Loucy (cell line): ENCODE results near the gene HPCAL4.

Experiments used
- H2AFZ ChIP-seq: fragments of 200-600 bp; sonication (generic); 2 replicates; pipeline ENCODE4 v1.6.0; 2016; ENCODE audit warnings: antibody characterized with exemption, mild to moderate bottlenecking, low read length, moderate library complexity
- H3F3A ChIP-seq: fragments of 200-600 bp; 2 replicates; pipeline ENCODE4 v1.6.0; 2016; ENCODE audit warnings: antibody characterized with exemption, low read depth, mild to moderate bottlenecking
- H3K27me3 ChIP-seq: fragments of 200-600 bp; sonication (generic); 2 replicates; pipeline ENCODE4 v1.6.1; 2014; ENCODE audit warnings: low read length, mild to moderate bottlenecking; ENCODE audit not compliant: insufficient read depth, poor library complexity, severe bottlenecking
- H3K36me3 ChIP-seq: fragments of 200-600 bp; sonication (generic); 2 replicates; pipeline ENCODE4 v1.6.1; 2016; ENCODE audit warnings: low read length; ENCODE audit not compliant: insufficient read depth
- H3K4me1 ChIP-seq: fragments of 200-600 bp; sonication (generic); 2 replicates; pipeline ENCODE4 v1.5.1; 2014; ENCODE audit warnings: low read length, mild to moderate bottlenecking; ENCODE audit not compliant: insufficient read depth, poor library complexity, severe bottlenecking
- H3K4me2 ChIP-seq: fragments of 200-600 bp; sonication (generic); 2 replicates; pipeline ENCODE4 v1.6.0; 2014; ENCODE audit warnings: antibody characterized with exemption, low read length, low read depth, mild to moderate bottlenecking; ENCODE audit not compliant: poor library complexity, severe bottlenecking
- H3K4me3 ChIP-seq: fragments of 200-600 bp; sonication (generic); 2 replicates; pipeline ENCODE4 v1.5.1; 2014; ENCODE audit warnings: low read length, mild to moderate bottlenecking, mixed read lengths; ENCODE audit not compliant: poor library complexity, severe bottlenecking
- H3K79me2 ChIP-seq: fragments of 200-600 bp; sonication (generic); 2 replicates; pipeline ENCODE4 v1.6.1; 2014; ENCODE audit warnings: low read length; ENCODE audit not compliant: insufficient read depth
- H3K9ac ChIP-seq: fragments of 200-600 bp; sonication (generic); 2 replicates; pipeline ENCODE4 v1.6.0; 2014; ENCODE audit warnings: mild to moderate bottlenecking, low read depth, low read length, moderate library complexity; ENCODE audit not compliant: poor library complexity, severe bottlenecking
- H3K9me2 ChIP-seq: fragments of 200-600 bp; sonication (generic); replicated peaks from 2 replicates; pipeline ENCODE4 v1.6.1; 2016; ENCODE audit warnings: low read depth, low read length, mixed read lengths
- H3K9me3 ChIP-seq: fragments of 200-600 bp; sonication (generic); 2 replicates; pipeline ENCODE4 v1.6.1; 2014; ENCODE audit warnings: mild to moderate bottlenecking, antibody characterized with exemption, low read length, low read depth; ENCODE audit not compliant: insufficient read depth
- H4K20me1 ChIP-seq: fragments of 200-600 bp; sonication (generic); 2 replicates; pipeline ENCODE4 v1.6.0; 2014; ENCODE audit warnings: antibody characterized with exemption, low read length, mild to moderate bottlenecking; ENCODE audit not compliant: insufficient read depth, poor library complexity, severe bottlenecking
- EZH2phosphoT487 ChIP-seq: fragments of 200-600 bp; IDR thresholded peaks from 2 replicates; pipeline ENCODE4 v1.6.1; 2018; ENCODE audit warnings: antibody characterized with exemption, mild to moderate bottlenecking, moderate library complexity, borderline replicate concordance
- TF ChIP-seq, protein P1 (sequence below): fragments of 200-600 bp; sonication (generic); conservative IDR thresholded peaks from 2 replicates; pipeline ENCODE4 v1.5.1; 2014; ENCODE audit warnings: mild to moderate bottlenecking, antibody characterized with exemption, low read length

Gene HPCAL4

DNA sequence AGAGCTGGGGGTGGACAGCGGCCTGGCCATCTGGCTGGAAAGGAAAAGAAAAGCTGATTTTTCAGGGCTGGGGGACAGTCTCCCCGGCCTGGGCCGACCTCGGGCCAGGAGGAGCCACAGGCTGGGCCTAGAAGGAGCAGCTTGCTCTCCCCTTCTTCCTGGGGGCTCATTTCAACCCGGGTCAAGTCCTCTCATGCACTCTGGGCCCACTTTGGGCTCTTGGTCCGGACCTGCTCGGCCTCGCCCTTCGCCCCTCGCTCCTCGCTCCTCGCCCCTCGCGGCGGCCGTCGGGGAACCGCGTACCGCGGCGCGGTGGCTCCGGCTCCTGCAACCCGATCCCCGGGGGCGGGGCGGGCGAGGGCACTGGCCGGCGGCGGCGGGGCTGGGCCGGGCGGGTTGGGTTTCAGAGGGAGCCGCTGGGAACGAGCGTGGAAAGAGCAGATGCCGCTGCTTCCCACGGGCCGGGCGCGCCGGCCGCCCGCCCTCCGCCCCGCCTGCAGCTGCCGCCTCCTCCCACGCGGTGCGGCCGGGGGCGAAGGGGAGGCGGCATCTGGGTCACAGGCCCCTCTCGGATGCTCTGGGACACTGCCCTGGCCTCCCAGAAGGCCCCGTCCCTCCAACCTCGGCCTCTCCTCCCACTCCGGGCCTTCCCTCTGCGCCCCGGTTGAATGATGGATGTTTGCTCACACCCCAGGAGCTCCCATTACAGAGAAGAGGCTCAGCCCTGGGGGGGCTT is 58.4 kb downstream of the HPCAL4 start:
- no peaks in the 10 kb centered on the region for H3K9me2 ChIP-seq
- no peaks in the 10 kb centered on the region for H3K9me3 ChIP-seq
- no peaks in the 10 kb centered on the region for H3K4me1 ChIP-seq
- no peak overlapping the region for H3K4me2 ChIP-seq
- H4K20me1 ChIP-seq: no peaks in the 10 kb centered on the region
- H3K79me2 ChIP-seq: no peaks in the 10 kb centered on the region
- no peaks in the 10 kb centered on the region for H3F3A ChIP-seq
- no peaks in the 10 kb centered on the region for H3K36me3 ChIP-seq
- H3K4me3 ChIP-seq: no peak overlapping the region
- H3K27me3 ChIP-seq: no peaks in the 10 kb centered on the region
- no peak overlapping the region for H2AFZ ChIP-seq
- no peak for TF ChIP-seq EZH2phosphoT487
- TF ChIP-seq, protein P1, sequence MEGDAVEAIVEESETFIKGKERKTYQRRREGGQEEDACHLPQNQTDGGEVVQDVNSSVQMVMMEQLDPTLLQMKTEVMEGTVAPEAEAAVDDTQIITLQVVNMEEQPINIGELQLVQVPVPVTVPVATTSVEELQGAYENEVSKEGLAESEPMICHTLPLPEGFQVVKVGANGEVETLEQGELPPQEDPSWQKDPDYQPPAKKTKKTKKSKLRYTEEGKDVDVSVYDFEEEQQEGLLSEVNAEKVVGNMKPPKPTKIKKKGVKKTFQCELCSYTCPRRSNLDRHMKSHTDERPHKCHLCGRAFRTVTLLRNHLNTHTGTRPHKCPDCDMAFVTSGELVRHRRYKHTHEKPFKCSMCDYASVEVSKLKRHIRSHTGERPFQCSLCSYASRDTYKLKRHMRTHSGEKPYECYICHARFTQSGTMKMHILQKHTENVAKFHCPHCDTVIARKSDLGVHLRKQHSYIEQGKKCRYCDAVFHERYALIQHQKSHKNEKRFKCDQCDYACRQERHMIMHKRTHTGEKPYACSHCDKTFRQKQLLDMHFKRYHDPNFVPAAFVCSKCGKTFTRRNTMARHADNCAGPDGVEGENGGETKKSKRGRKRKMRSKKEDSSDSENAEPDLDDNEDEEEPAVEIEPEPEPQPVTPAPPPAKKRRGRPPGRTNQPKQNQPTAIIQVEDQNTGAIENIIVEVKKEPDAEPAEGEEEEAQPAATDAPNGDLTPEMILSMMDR: no peak
- no peak overlapping the region for H3K9ac ChIP-seq

DNA sequence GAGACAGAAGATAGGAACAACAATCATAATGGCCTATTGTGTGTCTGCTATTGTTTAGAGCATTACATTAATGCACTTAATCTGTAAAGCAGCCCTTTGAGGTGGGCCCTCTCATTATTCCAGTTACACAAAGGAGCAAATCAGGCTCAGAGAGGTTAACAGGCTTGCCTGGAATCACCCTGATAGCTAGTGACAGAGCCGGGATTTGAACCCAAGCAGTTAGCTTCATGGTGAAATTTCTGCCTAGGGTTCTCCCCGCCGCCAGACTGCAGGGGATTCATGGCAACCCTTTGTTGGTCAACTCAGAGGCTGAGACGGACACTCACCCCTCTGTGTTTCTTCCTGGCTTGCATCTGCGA is 58.9 kb downstream of the HPCAL4 start:
- Histone ChIP-seq H3K27me3 (no peaks in the 10 kb centered on the region), H3K4me3 (no peak overlapping the region), H3K4me1 (no peaks in the 10 kb centered on the region), H3K9me2 (no peaks in the 10 kb centered on the region), H3K4me2 (no peak overlapping the region), H3K36me3 (no peaks in the 10 kb centered on the region), H3K79me2 (no peaks in the 10 kb centered on the region), H3K9ac (no peak overlapping the region), H3K9me3 (no peaks in the 10 kb centered on the region), H4K20me1 (no peaks in the 10 kb centered on the region), H3F3A (no peaks in the 10 kb centered on the region), H2AFZ (no peak overlapping the region)
- no peak for TF ChIP-seq EZH2phosphoT487
- TF ChIP-seq, protein P1: no peak

DNA sequence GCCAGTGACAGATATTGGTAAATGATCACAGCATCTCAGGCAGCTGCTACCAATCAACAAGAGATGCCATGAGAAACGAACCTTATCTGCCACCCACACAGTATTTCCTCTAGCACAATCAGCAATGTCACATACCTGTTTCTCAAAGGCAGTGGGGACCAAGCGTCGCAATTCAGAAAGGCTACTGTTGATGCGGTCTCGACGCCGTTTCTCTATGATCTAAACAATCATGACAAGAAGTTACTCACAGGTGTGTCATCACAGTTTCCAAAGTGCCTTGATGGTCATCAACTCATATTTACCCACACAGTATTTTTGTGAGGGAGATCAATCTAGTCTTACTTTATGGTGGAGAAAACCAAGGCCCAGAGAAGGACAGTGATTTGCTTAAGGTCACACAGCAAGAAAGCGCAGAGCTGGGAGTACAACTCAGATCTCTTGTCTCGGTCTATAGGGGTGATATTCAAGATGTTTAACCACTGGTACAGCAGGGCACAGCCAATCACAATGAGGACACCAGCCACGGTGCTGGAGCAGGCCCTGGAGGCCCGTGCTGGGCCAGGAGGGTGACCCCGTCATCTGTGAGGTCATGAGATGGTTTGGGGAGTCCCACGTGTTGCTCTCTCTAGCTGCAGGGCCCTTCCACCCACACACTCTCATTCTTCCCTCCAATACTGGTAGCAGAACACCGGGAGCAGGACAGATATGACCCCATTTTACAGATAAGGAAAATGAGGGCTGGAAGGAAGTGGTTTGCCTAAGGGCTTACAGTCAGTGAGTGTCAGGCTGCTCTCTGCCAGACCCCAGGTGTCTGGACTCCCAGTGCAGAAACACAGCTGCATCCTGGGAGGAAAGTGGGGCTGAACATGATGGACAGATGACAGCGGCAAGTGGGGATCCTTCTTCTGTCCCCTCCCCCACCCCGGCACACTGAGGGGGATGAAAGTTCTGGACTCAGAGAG is 59.6 kb downstream of the HPCAL4 start:
- Histone ChIP-seq H2AFZ (no peak overlapping the region), H3K36me3 (no peaks in the 10 kb centered on the region), H3K4me2 (no peak overlapping the region), H3K4me3 (no peak overlapping the region), H4K20me1 (no peaks in the 10 kb centered on the region), H3K27me3 (no peaks in the 10 kb centered on the region), H3K9me2 (no peaks in the 10 kb centered on the region), H3K9me3 (no peaks in the 10 kb centered on the region), H3F3A (no peaks in the 10 kb centered on the region), H3K79me2 (no peaks in the 10 kb centered on the region), H3K4me1 (no peaks in the 10 kb centered on the region), H3K9ac (no peak overlapping the region)
- TF ChIP-seq, protein P1: no peak
- TF ChIP-seq EZH2phosphoT487: no peak
